Fibroblast of pulmonary artery (primary cell): ENCODE data around the gene MLH1.
"Not testable (repeated sequence)": the region's sequence is repeated elsewhere in the genome, so short reads cannot be mapped to it uniquely, and the experiment has no call there.

Experiments
- DNase-seq: peaks from one replicate; pipeline ENCODE4 v3.0.0-alpha.2; 2010; ENCODE audit warnings: low read depth
- H3K4me3 ChIP-seq: replicated peaks from 2 replicates; pipeline ENCODE4 v1.5.1; 2011; ENCODE audit warnings: low read depth, mild to moderate bottlenecking, control low read depth, low read length, moderate library complexity
- TF ChIP-seq, protein P1 (sequence below): IDR thresholded peaks from 2 replicates; pipeline ENCODE4 v1.5.1; 2011; ENCODE audit warnings: mild to moderate bottlenecking, control low read depth, low read length, inconsistent platforms; ENCODE audit errors: missing control alignments

MLH1 gene

DNA sequence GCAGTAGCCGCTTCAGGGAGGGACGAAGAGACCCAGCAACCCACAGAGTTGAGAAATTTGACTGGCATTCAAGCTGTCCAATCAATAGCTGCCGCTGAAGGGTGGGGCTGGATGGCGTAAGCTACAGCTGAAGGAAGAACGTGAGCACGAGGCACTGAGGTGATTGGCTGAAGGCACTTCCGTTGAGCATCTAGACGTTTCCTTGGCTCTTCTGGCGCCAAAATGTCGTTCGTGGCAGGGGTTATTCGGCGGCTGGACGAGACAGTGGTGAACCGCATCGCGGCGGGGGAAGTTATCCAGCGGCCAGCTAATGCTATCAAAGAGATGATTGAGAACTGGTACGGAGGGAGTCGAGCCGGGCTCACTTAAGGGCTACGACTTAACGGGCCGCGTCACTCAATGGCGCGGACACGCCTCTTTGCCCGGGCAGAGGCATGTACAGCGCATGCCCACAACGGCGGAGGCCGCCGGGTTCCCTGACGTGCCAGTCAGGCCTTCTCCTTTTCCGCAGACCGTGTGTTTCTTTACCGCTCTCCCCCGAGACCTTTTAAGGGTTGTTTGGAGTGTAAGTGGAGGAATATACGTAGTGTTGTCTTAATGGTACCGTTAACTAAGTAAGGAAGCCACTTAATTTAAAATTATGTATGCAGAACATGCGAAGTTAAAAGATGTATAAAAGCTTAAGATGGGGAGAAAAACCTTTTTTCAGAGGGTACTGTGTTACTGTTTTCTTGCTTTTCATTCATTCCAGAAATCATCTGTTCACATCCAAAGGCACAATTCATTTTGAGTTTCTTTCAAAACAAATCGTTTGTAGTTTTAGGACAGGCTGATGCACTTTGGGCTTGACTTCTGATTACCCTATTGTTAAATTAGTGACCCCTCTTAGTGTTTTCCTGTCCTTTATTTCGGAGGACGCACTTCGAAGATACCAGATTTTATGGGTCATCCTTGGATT is at the start of gene MLH1:
Gene MLH1 (plus strand): TSS at position 193 of the 958 bp plus-strand sequence. CDS start 30 bp downstream, at position 223.
- peak within 1 kb of the TSS; percentile 90 for H3K4me3 ChIP-seq
- peak; percentile 100 for DNase-seq
- TF ChIP-seq, protein P1, sequence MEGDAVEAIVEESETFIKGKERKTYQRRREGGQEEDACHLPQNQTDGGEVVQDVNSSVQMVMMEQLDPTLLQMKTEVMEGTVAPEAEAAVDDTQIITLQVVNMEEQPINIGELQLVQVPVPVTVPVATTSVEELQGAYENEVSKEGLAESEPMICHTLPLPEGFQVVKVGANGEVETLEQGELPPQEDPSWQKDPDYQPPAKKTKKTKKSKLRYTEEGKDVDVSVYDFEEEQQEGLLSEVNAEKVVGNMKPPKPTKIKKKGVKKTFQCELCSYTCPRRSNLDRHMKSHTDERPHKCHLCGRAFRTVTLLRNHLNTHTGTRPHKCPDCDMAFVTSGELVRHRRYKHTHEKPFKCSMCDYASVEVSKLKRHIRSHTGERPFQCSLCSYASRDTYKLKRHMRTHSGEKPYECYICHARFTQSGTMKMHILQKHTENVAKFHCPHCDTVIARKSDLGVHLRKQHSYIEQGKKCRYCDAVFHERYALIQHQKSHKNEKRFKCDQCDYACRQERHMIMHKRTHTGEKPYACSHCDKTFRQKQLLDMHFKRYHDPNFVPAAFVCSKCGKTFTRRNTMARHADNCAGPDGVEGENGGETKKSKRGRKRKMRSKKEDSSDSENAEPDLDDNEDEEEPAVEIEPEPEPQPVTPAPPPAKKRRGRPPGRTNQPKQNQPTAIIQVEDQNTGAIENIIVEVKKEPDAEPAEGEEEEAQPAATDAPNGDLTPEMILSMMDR: no peak

DNA sequence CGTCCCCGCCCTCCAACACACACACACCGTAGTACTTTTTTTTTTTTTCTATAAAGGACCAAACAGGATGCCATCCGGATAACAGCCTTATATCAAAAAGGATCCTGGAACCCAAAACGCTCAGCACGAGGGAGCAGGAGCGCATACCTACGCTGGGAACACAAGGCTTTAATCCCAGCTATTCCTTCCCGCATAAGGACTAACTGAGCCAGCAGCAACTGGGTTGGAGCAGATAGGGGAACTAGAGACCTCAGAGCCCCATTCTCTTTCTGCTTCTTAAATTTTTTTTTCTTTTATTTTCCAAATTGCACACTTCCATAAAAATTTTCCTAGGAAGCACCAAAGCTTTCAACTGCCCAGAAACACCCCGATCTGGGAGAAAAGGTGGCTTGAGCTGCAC is 49.7 kb upstream of the MLH1 start:
- TF ChIP-seq, protein P1: no peak
- no peak for DNase-seq
- peak overlapping the region; percentile 64 for H3K4me3 ChIP-seq

DNA sequence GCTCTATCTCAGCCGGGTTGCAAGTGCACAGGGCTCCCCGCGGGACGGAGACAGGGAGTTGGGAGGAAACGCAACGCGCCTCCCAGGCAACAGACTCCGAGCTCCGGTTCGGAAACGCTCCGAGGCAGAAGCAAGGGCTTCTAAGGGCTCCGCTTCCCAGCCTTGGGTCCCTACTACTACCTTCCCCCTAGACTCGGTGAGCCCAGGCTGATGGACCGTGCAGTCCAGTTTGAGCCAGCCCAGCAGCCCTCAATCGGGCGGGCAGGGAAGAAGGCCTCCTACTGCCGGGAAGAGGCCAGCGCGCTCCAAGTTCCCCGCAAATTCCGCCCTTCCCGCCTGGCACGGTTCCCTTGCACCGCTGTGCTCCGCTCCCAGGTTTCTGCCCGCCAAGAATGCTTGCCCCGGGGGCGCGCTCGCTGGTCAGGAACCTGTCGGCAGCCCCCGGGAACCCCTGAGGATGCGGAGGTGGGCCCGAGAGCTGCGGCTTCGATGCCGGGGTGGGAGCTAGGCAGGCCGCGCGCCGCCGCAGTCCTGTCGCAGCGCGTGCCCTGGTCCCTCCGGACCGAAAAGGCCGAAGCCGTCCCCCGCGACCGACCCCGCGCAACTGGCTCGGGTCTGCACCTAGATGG is 49.2 kb upstream of the MLH1 start:
- peak; percentile 68 for DNase-seq
- peak overlapping the region; percentile 64 for H3K4me3 ChIP-seq
- TF ChIP-seq, protein P1: peak; percentile 2

DNA sequence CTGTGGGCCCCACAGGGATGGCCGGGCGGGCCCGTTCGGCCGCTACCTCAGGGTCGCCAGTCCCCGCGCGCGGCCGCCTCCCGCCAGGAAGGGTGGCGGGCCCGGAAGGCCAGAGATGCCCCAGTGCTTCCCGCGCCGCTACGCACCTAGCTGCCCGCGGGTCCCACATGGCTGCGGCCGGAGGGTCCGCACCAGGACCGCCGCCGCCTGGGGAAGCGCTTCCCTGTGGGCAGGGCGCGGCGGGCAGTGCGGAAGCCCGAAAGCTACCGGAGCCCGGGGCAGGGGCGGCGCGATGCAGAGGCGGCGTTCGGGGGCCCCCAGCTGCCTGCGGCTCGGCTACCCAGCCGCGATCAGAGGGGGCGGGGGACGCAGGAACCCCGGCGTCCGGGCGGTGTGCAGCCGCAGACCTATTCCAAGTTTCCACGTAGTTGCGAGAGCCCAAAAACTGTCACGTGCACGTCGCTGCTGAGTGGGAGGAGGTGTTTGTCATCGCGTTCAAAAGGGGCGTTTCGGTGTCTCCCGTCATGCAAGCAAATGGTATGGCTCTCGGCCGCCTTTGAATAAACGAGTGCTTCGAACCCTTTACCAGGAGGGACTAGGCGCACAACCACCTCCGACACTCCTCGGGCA is 48.6 kb upstream of the MLH1 start, which contains the start of gene TRANK1:
Gene TRANK1 (minus strand): TSS at position 414 of the 630 bp plus-strand sequence. CDS start 245 bp downstream, at position 169.
- DNase-seq: peak; percentile 73
- H3K4me3 ChIP-seq: peak within 1 kb of the TSS; percentile 64
- TF ChIP-seq, protein P1: no peak

DNA sequence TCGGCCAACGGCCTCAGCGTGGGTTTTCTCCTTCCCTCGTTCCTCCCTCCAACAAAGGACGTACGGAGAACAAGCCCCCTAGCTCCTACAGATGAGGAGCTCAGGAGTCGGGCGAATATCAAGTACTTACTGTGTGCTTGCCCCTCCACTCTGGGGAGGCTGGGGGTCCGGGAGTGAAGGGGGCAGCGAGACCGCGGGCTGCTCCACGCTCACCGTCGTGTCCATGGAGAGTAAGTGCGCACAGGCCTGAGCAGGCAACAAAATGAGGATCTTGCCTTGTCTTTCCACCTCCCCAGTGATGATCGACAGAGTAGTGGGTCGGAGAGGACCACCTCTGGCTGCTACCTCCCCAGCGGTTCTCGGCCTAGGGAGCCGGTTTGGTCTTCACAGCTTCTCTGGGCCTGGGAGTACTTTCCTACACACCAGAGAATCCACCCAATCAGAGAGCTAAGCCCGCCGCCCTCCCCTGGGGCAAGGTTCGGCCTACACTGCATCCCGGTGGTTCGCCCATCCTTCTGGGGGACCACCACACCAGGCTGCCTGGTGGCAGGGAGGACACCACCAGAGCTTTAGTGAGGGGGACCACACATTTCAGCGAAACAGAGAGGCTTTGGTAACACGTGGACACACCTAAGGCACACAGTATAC is 47.9 kb upstream of the MLH1 start:
- TF ChIP-seq, protein P1: no peak
- DNase-seq: no peak
- peak overlapping the region; percentile 64 for H3K4me3 ChIP-seq

DNA sequence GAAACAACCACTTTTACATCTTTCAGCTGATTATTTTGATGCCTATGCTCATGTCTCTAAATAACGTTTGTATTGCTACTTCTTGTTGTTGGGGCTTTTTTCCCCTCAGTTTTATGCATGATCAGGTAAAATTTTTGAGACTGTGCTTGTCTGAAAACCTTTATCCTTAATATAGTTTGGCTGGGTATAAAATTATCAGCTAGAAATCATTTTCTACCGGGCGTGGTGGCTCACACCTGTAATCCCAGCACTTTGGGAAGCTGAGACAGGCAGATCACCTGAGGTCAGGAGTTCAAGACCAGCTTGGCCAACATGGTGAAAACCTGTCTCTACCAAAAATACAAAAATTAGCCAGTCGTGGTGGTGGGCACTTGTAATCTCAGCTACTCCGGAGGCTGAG is 45.5 kb upstream of the MLH1 start:
- DNase-seq, H3K4me3 ChIP-seq: not testable (repeated sequence)
